Fibroblast of skin of right biceps (primary cell): ENCODE data around the gene UBALD2.
"Not testable (repeated sequence)": the region's sequence is repeated elsewhere in the genome, so short reads cannot be mapped to it uniquely, and the experiment has no call there.

Experiments used
- DNase-seq: peaks from one replicate; pipeline ENCODE4 v3.0.0-alpha.2; 2013

Gene UBALD2

GRCh38 chr17:76246080-76247066, 18.8 kb upstream of the UBALD2 start:
- no peak for DNase-seq

GRCh38 chr17:76247304-76247703, 17.8 kb upstream of the UBALD2 start:
- DNase-seq: no peak

GRCh38 chr17:76248013-76248782, 16.9 kb upstream of the UBALD2 start:
- no peak for DNase-seq

GRCh38 chr17:76250141-76250540, 15.0 kb upstream of the UBALD2 start:
- DNase-seq: no peak

GRCh38 chr17:76251478-76252039, 13.6 kb upstream of the UBALD2 start:
- DNase-seq: no peak

GRCh38 chr17:76252040-76252954, 12.9 kb upstream of the UBALD2 start:
- DNase-seq: no peak

- not testable (repeated sequence) for DNase-seq
Measured at GRCh38 chr17:76252967-76253766, 12.0 kb upstream of the UBALD2 start.

- DNase-seq: no peak
Measured at GRCh38 chr17:76253841-76254240, 11.3 kb upstream of the UBALD2 start.

GRCh38 chr17:76254275-76254674, 10.9 kb upstream of the UBALD2 start:
- no peak for DNase-seq

- no peak for DNase-seq
Measured at GRCh38 chr17:76255801-76256429, 9.2 kb upstream of the UBALD2 start.

- DNase-seq: not testable (repeated sequence)
Measured at GRCh38 chr17:76256430-76257050, 8.6 kb upstream of the UBALD2 start.

GRCh38 chr17:76260220-76260619, 4.9 kb upstream of the UBALD2 start:
- no peak for DNase-seq

GRCh38 chr17:76260669-76261068, 4.5 kb upstream of the UBALD2 start:
- no peak for DNase-seq

- peak; percentile 35 for DNase-seq
Measured at GRCh38 chr17:76261421-76262215, 3.5 kb upstream of the UBALD2 start.

GRCh38 chr17:76262732-76263344, 2.3 kb upstream of the UBALD2 start:
- DNase-seq: no peak

GRCh38 chr17:76263896-76264295, 1.3 kb upstream of the UBALD2 start:
- no peak for DNase-seq

GRCh38 chr17:76264425-76264754, 758 bp upstream of the UBALD2 start:
- DNase-seq: no peak

GRCh38 chr17:76265624-76266243, 586 bp downstream of the UBALD2 start:
- peak; percentile 51 for DNase-seq
